Caco-2 (cell line): ENCODE results near the gene HABP4. TPM values are rescaled to one million over a fixed set of nuclear protein-coding genes. Genes with fewer than 3 reads are reported as not detected.

Experiments
- BruUV-seq: library from RNA; stranded (reverse); fragments of 400-500 nt; replicated peaks from 2 replicates; lab custom pipeline; 2021; lab: Mats Ljungman, UMichigan
- CTCF ChIA-PET: fragments of 300-600 bp; sonication (Branson Sonifier 250); formaldehyde crosslinking; loops from one replicate; lab custom pipeline; 2022; ENCODE audit warnings: antibody characterized with exemption; lab: Charles Lee
- POLR2A ChIA-PET: fragments of 300-600 bp; sonication (Branson Sonifier 250); formaldehyde crosslinking; loops from one replicate; lab custom pipeline; 2022; ENCODE audit warnings: antibody characterized with exemption; lab: Charles Lee
- DNase-seq, 2 experiments: peaks; one replicate each; pipeline versions ENCODE4 v3.0.0 to v3.0.0-alpha.2; 2020 to 2022
- H3K27me3 ChIP-seq: replicated peaks from 2 replicates; pipeline ENCODE4 v1.6.0; 2011; ENCODE audit warnings: low read length; ENCODE audit not compliant: control insufficient read depth, insufficient read depth
- H3K36me3 ChIP-seq: 2 replicates; pipeline ENCODE4 v1.5.1; 2011; ENCODE audit warnings: low read length; ENCODE audit not compliant: control insufficient read depth, insufficient read depth
- H3K4me1 ChIP-seq: fragments of 250-450 bp; sonication (Bioruptor Pico); 2 replicates; pipeline ENCODE4 v1.5.1; 2020; ENCODE audit warnings: mild to moderate bottlenecking
- H3K4me3 ChIP-seq: 2 replicates; pipeline ENCODE4 v1.5.1; 2011; ENCODE audit warnings: low read depth, mild to moderate bottlenecking, control low read depth, low read length
- H3K9me3 ChIP-seq: fragments of 250-450 bp; sonication (Bioruptor Pico); 2 replicates; pipeline ENCODE4 v1.5.1; 2020; ENCODE audit warnings: mild to moderate bottlenecking, moderate library complexity
- H3K27ac Mint-ChIP-seq: one replicate; pipeline ENCODE4 v1.8.0; 2022; ENCODE audit warnings: mixed read lengths; ENCODE audit not compliant: unreplicated experiment
- H3K27me3 Mint-ChIP-seq: one replicate; pipeline ENCODE4 v1.8.0; 2022; ENCODE audit warnings: mixed read lengths; ENCODE audit not compliant: insufficient read depth, unreplicated experiment
- H3K36me3 Mint-ChIP-seq: one replicate; pipeline ENCODE4 v1.8.0; 2022; ENCODE audit warnings: mild to moderate bottlenecking, mixed read lengths; ENCODE audit not compliant: insufficient read depth, unreplicated experiment
- H3K4me1 Mint-ChIP-seq: one replicate; pipeline ENCODE4 v1.8.0; 2022; ENCODE audit warnings: low read depth, mixed read lengths; ENCODE audit not compliant: unreplicated experiment
- H3K4me3 Mint-ChIP-seq: one replicate; pipeline ENCODE4 v1.8.0; 2022; ENCODE audit warnings: mild to moderate bottlenecking, moderate library complexity, mixed read lengths; ENCODE audit not compliant: unreplicated experiment
- H3K9me3 Mint-ChIP-seq: one replicate; pipeline ENCODE4 v1.8.0; 2022; ENCODE audit warnings: mixed read lengths; ENCODE audit not compliant: unreplicated experiment
- intact Hi-C: fragments of 100-400 bp; cut with micrococcal nuclease; formaldehyde crosslinking; loops from one replicate; pipeline ENCODE4 v1.10.0; 2022; ENCODE audit not compliant: unreplicated experiment
- total RNA-seq: library from RNA; stranded (reverse); gene quantifications from 2 replicates; pipeline ENCODE4 v1.2.3, GENCODE V29; 2022
- TF ChIP-seq, protein P1 (sequence below), 2 experiments: fragments of 200-600 bp in 1 of 2; IDR thresholded peaks; 1 replicate in 1 of 2; 2 replicates in 1 of 2; pipeline versions ENCODE4 v1.5.1 to v1.8.0; 2011 to 2022; ENCODE audit warnings: antibody characterized with exemption in 1 of 2, control low read depth in 1 of 2, inconsistent platforms in 1 of 2, low read depth in 1 of 2, low read length in 1 of 2, mild to moderate bottlenecking in 1 of 2, moderate library complexity in 1 of 2; ENCODE audit not compliant: insufficient read depth in 1 of 2, severe bottlenecking in 1 of 2, unreplicated experiment in 1 of 2

Gene HABP4
- total RNA-seq, 1 experiment from 2014 or later = 26.7 TPM

DNA sequence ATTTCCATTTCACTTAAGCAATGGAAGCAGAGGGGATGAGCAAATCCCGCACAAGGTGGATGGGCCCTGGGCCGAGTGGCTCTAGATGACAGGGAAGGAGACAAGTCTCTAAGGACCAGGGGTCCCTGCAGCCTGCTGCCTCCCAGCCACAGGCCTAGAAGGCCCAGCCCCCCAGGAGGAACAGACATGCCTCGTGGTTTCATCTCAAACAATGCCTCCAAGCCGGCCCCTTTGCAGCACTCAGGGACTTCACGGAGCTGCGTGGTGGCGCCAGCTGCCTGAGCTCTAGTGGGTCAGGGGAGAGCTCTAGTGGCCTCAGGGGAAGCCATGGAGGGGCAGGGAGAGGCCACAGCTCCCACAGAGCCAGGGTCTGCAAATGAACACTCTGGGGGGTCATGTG, 48.8 kb downstream of the HABP4 start:
- Mint-ChIP-seq H3K27me3 (no peaks in the 10 kb centered on the region), H3K4me3 (no peak overlapping the region), H3K36me3 (peaks cover 65% of the 10 kb centered on the region), H3K27ac (peak overlapping the region; percentile 23), H3K4me1 (no peaks in the 10 kb centered on the region), H3K9me3 (no peaks in the 10 kb centered on the region)
- Histone ChIP-seq H3K4me1 (no peaks in the 10 kb centered on the region), H3K4me3 (no peak overlapping the region), H3K9me3 (no peaks in the 10 kb centered on the region), H3K36me3 (no peaks in the 10 kb centered on the region; the same call in 1 of the 2 replicates), H3K27me3 (no peaks in the 10 kb centered on the region)
- TF ChIP-seq, protein P1, sequence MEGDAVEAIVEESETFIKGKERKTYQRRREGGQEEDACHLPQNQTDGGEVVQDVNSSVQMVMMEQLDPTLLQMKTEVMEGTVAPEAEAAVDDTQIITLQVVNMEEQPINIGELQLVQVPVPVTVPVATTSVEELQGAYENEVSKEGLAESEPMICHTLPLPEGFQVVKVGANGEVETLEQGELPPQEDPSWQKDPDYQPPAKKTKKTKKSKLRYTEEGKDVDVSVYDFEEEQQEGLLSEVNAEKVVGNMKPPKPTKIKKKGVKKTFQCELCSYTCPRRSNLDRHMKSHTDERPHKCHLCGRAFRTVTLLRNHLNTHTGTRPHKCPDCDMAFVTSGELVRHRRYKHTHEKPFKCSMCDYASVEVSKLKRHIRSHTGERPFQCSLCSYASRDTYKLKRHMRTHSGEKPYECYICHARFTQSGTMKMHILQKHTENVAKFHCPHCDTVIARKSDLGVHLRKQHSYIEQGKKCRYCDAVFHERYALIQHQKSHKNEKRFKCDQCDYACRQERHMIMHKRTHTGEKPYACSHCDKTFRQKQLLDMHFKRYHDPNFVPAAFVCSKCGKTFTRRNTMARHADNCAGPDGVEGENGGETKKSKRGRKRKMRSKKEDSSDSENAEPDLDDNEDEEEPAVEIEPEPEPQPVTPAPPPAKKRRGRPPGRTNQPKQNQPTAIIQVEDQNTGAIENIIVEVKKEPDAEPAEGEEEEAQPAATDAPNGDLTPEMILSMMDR (IDR thresholded peaks at IDR 0.05; ENCODE audit: insufficient read depth in 1 of 2, low read depth in 1 of 2, low read length in 1 of 2, severe bottlenecking in 1 of 2, unreplicated experiment in 1 of 2) = no peak
- POLR2A ChIA-PET = no interaction called here
- CTCF ChIA-PET = no interaction called here
- intact Hi-C loops = loop anchor here (5.0 kb wide), 1 partner anchor 59 kb away; no protein-coding TSS in a partner anchor
- no peak for DNase-seq
- no TSS peak for BruUV-seq

DNA sequence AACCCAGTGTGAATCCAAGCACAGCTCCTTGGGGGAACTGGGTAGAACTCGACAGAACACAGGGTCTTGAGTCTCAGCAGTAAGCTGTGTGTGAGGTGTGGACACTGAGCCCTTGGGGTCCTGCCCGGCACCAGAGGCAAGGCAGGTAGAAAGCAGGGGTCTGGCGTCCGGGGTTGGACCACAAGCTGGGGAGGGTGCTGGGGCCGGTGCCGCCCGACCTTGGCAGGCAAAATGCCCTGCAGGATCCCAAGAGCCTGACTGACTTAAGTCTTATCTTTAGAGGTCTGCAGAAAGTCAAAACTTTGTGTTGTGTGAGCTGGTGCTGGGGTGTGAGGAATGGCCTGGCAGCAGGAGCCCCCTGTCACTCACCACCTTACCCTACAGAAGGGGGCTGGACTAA, 49.3 kb downstream of the HABP4 start:
- ChIA-PET CTCF (no interaction called here), POLR2A (no interaction called here)
- Mint-ChIP-seq H3K4me3 (no peak overlapping the region), H3K27ac (peak overlapping the region; percentile 23), H3K36me3 (peaks cover 65% of the 10 kb centered on the region), H3K4me1 (no peaks in the 10 kb centered on the region), H3K9me3 (no peaks in the 10 kb centered on the region), H3K27me3 (no peaks in the 10 kb centered on the region)
- TF ChIP-seq, protein P1 (IDR thresholded peaks at IDR 0.05; ENCODE audit: insufficient read depth in 1 of 2, low read depth in 1 of 2, low read length in 1 of 2, severe bottlenecking in 1 of 2, unreplicated experiment in 1 of 2) = no peak
- no peaks in the 10 kb centered on the region; the same call in 1 of the 2 replicates for H3K36me3 ChIP-seq
- DNase-seq = no peak
- intact Hi-C loops = loop anchor here (5.0 kb wide), 1 partner anchor 58 kb away; no protein-coding TSS in a partner anchor
- H3K9me3 ChIP-seq = no peaks in the 10 kb centered on the region
- no peaks in the 10 kb centered on the region for H3K4me1 ChIP-seq
- no peak overlapping the region for H3K4me3 ChIP-seq
- H3K27me3 ChIP-seq = no peaks in the 10 kb centered on the region
- BruUV-seq = no TSS peak

DNA sequence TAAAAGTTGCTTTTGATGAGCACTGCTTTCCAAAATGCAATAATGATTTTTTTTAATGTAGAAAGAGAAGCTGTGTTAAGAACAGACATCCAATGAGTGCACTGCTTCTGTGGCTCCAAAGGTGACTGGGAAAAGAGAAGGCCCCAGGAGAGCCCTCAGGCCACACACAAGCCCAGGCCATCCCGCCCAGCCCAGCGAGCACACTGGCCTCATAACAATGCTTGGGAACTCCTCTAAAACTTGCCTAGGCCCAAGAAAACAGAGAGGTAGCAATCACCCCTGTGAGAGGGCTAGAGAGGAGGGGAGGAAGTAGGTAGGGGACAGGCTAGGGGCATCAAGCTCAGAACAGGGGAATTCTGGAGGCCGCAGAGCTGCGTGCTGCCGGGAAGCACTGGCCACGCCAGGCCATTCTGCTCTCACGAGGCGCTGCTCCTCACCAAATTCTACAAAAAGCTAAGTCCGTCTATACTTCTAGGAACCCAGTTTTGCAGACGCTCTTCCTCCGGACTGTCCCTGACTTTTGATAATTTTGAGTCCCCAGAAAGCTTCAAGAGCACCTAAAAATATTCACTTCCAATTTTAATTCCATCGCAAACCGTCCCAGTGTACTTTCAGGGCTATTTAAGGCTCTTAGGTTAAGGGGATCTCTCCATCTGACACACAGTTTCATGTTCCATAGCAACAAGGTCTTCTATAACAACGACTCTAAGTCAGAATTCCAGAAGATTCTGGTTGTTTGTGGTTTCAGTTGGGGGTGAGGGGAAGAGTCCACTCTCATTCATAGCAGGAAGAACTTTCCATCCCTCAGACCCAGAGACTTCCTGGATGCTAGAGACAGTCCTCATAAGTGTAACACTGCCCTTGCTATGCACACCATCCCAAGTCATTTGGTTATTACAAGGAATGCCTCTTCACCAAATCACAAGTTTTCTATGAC, 51.0 kb downstream of the HABP4 start:
- no peaks in the 10 kb centered on the region for H3K9me3 ChIP-seq
- intact Hi-C loops = no loop called here
- no peaks in the 10 kb centered on the region; the same call in 1 of the 2 replicates for H3K36me3 ChIP-seq
- Mint-ChIP-seq H3K4me1 (no peaks in the 10 kb centered on the region), H3K4me3 (no peak overlapping the region), H3K9me3 (no peaks in the 10 kb centered on the region), H3K36me3 (peaks cover 72% of the 10 kb centered on the region), H3K27me3 (no peaks in the 10 kb centered on the region), H3K27ac (no peak overlapping the region)
- no peaks in the 10 kb centered on the region for H3K4me1 ChIP-seq
- H3K4me3 ChIP-seq = no peak overlapping the region
- POLR2A ChIA-PET = no interaction called here
- CTCF ChIA-PET = interaction anchor here (0.6 kb wide), 1 partner anchor 201 kb away, joined by 5 read pairs; no protein-coding TSS in a partner anchor
- TF ChIP-seq, protein P1 (IDR thresholded peaks at IDR 0.05; ENCODE audit: insufficient read depth in 1 of 2, low read depth in 1 of 2, low read length in 1 of 2, severe bottlenecking in 1 of 2, unreplicated experiment in 1 of 2) = no peak
- no peaks in the 10 kb centered on the region for H3K27me3 ChIP-seq
- no TSS peak for BruUV-seq
- no peak for DNase-seq
